ENCODE measurements around the gene EEF1E1.

DNA sequence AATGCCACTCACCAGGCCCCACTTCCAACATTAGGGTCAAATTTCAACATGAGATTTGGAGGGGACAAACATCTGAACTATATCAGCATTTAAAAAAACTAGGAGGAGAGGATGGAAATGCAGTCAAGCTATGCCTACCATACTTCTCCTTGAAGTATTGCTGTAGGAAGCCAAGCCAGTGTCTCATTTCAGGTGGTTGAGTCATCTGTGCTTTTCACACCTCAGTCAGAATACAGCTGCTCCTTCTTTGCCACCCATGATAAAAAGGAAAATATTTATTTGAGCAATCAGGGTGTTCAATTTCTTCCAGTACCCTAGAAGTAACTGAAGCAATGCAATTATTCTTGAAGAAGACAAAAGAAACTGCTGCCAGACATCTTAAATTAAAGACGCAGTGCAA is 47.0 kb upstream of the EEF1E1 start:
- no peak for TF ChIP-seq CTCF (conservative IDR thresholded peaks at IDR 0.05; ENCODE audit: low read depth, low read length)
- no peak for TF ChIP-seq EZH2 (IDR thresholded peaks at IDR 0.05; ENCODE audit: borderline replicate concordance, low read depth, low read length, poor library complexity, severe bottlenecking)
